ENCODE results near the gene MED31.

Gene MED31

DNA sequence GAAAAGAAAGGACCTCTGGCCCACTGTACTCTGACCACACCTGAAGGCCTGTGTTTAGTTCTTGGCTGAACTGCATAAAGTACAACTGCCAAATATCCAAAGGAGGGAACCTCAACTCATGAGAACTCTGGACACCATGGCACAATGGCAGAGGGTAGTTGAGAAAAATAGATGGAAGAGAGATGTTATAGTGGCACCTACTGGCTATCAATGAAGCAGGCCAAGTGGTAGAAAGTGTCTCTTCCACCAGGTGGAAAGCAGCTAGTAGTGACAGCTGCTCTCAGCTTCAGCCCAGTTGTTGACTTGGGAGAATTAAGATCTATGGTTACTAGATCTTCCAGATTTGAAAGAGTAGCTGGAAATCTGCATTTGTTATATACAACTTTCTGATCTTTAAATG is 3.2 kb downstream of the MED31 start:
- no peak overlapping the region for H3K4me3 Mint-ChIP-seq
- H3K27ac Mint-ChIP-seq = no peak overlapping the region
- H3K9me3 Mint-ChIP-seq = no peaks in the 10 kb centered on the region
- peaks cover 61% of the 10 kb centered on the region for H3K4me1 Mint-ChIP-seq
- no peaks in the 10 kb centered on the region for H3K27me3 Mint-ChIP-seq
- peaks cover 29% of the 10 kb centered on the region for H3K36me3 Mint-ChIP-seq
- ATAC-seq = no peak

DNA sequence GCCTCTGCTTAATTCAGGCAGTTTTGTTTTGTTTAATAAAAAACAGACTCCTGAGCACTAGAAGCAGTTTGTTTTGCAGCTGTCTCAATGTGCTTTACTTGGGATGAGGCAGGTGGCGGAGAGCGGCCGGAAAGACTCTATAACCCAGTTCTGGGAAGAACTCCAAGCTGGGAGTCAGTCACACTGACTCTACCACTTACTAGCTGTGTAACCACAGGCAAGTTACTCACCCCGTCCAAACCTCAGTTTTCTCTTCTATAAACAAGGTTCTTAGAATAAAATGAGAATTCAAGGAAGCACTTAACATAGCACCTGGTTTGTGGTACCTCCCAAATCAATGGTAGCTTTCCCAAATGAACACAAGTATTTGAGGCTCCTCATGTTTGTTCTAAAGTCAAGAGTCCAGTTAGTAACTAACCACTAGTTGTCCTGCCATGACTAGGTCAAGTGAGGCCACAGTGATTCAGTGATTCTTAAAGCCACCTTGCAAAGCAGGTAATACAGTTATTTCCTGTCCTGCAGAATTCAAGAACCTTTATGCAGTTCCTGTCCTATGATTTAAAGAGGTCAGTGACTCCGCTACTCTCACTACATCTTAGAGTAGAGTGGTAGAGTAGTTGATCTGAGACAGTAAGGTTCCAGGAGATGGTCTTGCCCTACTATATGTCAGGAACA is 7.8 kb downstream of the MED31 start:
- Mint-ChIP-seq H3K27ac (no peak overlapping the region), H3K4me1 (peaks cover 63% of the 10 kb centered on the region), H3K4me3 (no peak overlapping the region), H3K9me3 (no peaks in the 10 kb centered on the region), H3K36me3 (peaks cover 22% of the 10 kb centered on the region), H3K27me3 (no peaks in the 10 kb centered on the region)
- ATAC-seq = no peak

DNA sequence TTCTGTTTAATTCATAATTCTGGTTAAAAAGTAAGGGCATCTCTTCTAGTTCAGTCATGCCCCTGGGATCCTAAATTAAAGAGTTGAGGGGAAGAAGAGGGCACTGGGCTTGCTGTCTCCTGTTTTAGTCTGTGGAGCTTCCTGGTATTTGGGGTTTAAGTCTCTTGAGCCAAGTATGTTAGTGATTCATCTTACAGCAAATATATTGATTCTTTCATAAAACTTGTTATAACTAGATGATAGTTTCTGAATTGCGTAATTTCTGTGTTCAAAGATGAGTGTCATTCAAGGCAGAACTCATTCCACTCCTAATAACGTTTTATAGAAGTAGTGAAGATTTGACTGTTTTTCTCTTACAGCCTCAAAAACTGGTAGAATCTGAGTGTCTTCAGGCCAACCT is 8.8 kb downstream of the MED31 start:
- H3K27ac Mint-ChIP-seq = no peak overlapping the region

DNA sequence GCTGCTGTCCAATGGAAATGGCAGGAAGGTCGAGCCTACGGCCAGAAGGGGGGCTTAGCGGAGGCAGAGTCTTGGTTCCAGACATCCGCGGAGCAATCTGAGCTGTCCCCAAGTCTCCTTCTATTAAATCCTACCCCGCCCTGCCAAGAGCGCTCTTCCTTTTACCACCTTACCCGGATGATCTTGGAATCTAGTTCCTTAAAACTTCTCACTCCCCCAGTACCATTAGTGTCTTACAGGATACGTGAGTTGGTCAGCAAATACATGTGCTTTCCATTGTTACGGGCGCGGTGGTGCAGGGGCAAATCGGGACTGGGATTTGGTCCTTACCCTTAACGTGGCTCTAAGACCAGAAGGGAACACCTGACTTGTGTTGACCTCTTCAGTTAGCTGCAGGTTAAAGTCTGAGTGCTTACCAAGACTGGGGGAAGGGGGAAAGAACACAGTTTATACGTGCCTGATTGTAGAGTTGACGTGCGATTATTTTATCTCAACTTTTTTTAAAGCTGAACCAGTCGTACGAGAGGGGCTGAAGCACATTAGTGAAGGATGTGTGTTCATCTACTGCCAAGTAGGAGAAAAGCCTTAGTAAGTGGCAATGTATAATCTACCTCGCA is 10.1 kb downstream of the MED31 start:
- Mint-ChIP-seq H3K4me1 (peaks cover 61% of the 10 kb centered on the region), H3K27ac (peak overlapping the region; percentile 92), H3K4me3 (peak overlapping the region; percentile 96), H3K27me3 (no peaks in the 10 kb centered on the region), H3K9me3 (no peaks in the 10 kb centered on the region), H3K36me3 (peaks cover 16% of the 10 kb centered on the region)
- no peak for ATAC-seq

More for the DNA sequence above, 8.8 kb downstream of the MED31 start:
- peaks cover 22% of the 10 kb centered on the region for H3K36me3 Mint-ChIP-seq
- no peak overlapping the region for H3K4me3 Mint-ChIP-seq
- ATAC-seq = no peak
- H3K27me3 Mint-ChIP-seq = no peaks in the 10 kb centered on the region
- peaks cover 65% of the 10 kb centered on the region for H3K4me1 Mint-ChIP-seq
- H3K9me3 Mint-ChIP-seq = no peaks in the 10 kb centered on the region

DNA sequence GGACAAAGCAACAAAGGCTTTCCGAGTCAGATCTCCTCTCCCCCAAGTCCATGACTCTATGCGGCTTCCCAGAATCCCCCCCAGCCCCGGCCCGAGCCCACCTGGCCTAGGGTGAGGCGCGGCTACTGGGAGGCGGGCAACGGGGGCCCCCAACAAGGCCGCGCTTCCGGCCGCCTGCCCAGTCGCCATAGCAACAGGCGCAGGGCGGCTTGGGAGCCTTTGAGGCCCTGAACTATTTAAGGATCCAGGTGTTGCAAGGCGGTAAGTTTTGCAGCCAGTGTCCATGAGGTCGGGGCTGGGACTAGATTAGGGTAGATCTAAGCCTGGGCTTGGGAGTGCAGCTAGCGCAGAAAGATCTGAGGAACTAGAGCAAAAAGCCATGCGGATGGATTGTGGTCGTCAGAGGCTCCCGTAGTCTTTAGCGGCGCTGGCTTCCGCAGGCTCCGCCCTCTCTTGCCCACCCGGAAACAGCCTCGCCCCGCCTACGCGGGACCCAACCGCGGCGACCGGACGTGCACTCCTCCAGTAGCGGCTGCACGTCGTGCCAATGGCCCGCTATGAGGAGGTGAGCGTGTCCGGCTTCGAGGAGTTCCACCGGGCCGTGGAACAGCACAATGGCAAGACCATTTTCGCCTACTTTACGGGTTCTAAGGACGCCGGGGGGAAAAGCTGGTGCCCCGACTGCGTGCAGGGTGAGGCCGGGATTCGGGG is 10.7 kb downstream of the MED31 start, which contains the start of the genes KIAA0753 and TXNDC17:
TSS of gene KIAA0753 (minus strand) at position 176 of the 711 bp plus-strand sequence. CDS start 5,608 bp downstream, outside the sequence.
TSS of gene TXNDC17 (plus strand) at position 525 of the 711 bp plus-strand sequence. CDS start at position 548, 23 bp downstream.
- H3K36me3 Mint-ChIP-seq = peaks cover 16% of the 10 kb centered on the region
- peak within 1 kb of the TSS; percentile 96 for H3K4me3 Mint-ChIP-seq
- ATAC-seq = peak; percentile 97
- H3K4me1 Mint-ChIP-seq = peaks cover 61% of the 10 kb centered on the region
- H3K27me3 Mint-ChIP-seq = no peaks in the 10 kb centered on the region
- H3K9me3 Mint-ChIP-seq = no peaks in the 10 kb centered on the region
- peak within 1 kb of the TSS; percentile 92 for H3K27ac Mint-ChIP-seq

DNA sequence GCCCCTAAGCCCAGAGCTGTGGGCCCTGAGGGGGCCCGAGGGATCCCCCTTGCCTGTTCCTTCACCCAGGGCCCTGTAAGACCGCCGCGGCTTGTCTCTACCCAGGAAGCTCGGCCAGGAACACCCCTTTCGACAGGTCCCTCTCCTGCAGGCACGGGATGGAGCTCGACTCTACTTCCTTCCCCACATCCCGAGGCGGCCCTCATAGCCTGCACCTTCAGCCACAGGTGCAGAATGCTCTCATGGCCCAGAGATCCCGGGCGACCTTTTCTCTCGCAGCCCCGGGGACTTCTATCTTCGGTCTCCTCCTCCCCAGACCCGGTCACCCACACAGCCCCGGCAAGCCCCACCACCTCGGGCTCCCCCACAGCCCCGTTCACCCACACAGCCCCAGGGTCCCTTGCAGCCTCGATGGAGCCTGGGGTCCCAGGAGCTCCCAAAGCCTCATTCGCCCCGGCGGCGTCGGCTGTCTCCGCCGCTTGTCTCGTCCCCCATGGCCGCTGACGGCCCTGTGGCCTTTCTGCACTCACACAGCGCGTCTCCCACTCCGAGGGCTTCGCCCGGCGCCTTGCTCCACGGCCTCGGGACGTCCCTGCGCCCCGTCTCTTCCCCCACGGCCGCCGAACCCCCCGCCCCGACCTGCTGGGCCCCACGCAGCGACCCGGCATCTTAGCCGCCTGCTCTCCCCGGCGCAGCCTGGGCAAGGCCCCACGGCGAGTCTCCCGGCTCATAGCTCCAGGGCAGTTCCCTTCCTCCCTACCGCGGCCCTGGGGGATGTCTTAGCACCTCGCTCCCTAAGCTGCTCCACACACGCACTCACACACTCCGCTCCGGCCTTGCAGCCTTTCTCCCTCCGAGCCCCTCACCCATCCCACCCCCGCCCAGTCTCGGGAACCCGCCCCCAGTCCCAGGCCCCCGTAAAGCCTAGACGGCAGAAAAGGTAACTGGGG is 11.5 kb downstream of the MED31 start:
- ATAC-seq = peak; percentile 50
- H3K27ac Mint-ChIP-seq = peak overlapping the region; percentile 92
- H3K9me3 Mint-ChIP-seq = no peaks in the 10 kb centered on the region
- no peaks in the 10 kb centered on the region for H3K27me3 Mint-ChIP-seq
- H3K4me1 Mint-ChIP-seq = peaks cover 59% of the 10 kb centered on the region
- H3K4me3 Mint-ChIP-seq = peak overlapping the region; percentile 96
- peaks cover 11% of the 10 kb centered on the region for H3K36me3 Mint-ChIP-seq

DNA sequence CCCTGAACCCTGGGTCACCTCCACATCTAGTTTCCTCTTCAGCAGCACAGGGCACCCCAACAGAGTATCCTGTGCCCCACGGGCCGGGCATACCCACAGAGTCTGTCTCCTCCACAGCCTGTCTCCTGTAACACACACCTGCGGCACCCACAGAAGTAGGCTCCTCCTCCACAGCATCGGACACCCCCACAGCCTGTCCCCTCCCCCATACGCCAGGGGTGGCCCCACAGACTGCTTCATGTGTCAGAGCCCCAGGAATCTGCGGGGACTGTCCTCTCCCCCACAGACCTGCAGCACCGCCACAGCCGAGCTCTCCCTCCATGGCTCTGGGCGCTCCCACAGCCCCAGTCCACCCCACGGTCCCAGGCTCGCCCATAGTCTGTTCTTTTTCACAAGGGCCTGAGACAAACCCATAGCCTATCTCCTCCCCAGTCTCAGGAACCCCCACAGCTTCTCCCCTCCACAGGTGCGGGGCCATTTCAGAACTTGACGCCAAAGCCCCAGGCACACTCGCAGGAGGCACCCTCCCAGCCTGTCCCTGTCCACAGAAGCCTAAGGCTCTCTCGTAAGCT is 12.3 kb downstream of the MED31 start:
- ATAC-seq = no peak
- Mint-ChIP-seq H3K4me1 (peaks cover 52% of the 10 kb centered on the region), H3K36me3 (peaks cover 11% of the 10 kb centered on the region), H3K27ac (peak overlapping the region; percentile 92), H3K9me3 (no peaks in the 10 kb centered on the region), H3K4me3 (peak overlapping the region; percentile 96), H3K27me3 (no peaks in the 10 kb centered on the region)

DNA sequence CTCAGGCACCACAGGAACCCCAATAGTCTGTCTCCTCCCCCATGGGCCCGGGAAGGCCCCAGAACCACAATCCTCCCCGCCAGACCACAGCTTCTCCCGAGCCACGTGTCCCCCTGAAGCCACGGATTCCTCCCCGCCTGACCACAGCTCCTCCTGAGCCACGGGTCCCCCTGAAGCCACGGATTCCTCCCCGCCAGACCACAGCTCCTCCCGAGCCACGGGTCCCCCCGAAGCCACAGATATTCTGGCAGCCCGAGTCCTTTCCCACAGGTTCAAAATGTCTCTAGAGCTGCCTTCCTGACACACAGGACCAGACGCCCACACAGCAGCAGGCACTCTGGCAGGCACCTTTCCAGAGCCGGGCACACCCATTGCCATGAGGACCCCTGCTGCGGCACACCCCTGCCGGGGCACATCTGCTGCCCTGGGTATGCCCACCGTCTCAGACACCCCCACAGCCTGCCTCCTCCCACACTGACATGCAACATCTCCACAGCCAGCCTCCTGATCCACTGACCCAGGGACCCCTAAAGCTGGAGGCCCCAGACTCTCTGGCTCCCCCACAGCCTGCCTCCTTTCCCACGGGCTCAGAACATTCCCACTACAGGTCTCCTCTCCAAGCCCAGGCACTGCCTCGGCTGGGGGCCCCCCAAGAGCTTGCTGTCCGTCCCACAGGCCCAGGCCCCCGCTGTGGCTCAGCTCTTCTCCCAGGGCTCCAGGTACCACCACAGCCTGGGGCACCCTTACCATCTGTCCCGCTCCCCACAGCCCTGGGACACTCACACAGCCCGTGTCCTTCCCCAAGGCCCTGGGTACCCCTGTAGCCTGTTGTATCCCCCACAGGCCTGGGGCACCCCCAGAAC is 13.1 kb downstream of the MED31 start:
- Mint-ChIP-seq H3K36me3 (peaks cover 15% of the 10 kb centered on the region), H3K27ac (peak overlapping the region; percentile 92), H3K4me1 (peaks cover 49% of the 10 kb centered on the region), H3K4me3 (peak overlapping the region; percentile 96), H3K27me3 (no peaks in the 10 kb centered on the region), H3K9me3 (no peaks in the 10 kb centered on the region)
- ATAC-seq = no peak

DNA sequence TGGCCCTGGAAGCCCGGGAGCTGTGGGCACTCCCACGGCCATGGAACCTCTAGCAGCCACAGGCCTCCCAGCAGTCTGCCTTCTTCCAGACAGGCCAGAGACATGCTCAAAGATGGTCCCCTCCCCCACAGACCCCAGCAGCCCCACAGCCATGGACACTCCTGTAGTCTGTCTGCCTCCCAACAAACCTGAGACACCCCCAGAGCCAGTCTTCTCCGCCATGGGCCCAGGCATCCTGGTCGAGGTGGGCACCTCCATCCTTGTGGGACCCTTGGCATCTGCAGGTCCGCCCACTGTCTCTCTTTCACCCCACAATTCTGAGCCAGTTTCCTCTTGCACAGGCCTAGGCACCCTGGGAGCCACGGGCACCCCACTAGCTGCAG is 14.0 kb downstream of the MED31 start:
- ATAC-seq = no peak
- H3K36me3 Mint-ChIP-seq = peaks cover 22% of the 10 kb centered on the region
- no peaks in the 10 kb centered on the region for H3K27me3 Mint-ChIP-seq
- H3K9me3 Mint-ChIP-seq = no peaks in the 10 kb centered on the region
- H3K27ac Mint-ChIP-seq = peak overlapping the region; percentile 92
- peaks cover 46% of the 10 kb centered on the region for H3K4me1 Mint-ChIP-seq
- no peak overlapping the region for H3K4me3 Mint-ChIP-seq

DNA sequence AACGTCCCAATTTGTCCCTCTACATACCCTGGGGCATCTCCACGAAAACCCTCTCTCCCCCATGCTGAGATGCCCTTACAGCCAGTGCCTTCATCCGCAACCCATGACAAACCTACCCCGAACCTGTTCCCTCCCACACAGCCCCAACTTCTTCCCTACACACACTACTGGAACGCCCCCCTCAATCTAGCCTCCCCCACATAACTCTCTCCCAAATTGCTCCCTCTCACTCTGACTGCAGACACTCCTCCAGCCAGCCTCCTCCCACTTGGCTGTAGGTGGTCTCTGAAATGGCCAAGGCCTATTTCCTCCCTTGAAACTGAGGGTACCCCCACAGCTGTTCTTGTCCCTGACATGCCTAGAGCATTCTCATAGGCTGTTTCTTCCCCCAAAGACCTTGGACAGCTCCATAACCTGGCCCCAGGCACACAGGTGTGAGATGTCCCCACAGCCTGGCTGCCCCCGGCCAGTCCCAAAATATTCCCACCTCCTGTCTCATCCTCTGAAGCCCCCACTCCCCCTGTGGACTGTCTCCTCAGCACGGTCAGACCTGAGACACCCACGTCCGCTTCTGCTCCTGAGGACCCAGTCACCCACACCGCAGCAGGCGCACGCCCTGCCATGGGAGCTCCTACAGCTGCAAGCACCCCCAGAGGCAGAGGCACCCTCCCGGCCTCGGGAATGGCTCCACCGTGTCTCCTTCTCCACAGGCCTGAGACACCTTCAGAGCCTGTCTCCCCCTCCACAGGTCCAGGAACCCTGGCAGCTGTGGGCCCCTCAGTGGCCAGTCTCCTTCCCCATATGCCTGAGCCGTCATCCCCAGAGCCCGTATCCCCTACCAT is 14.6 kb downstream of the MED31 start:
- H3K4me1 Mint-ChIP-seq = peaks cover 43% of the 10 kb centered on the region
- no peaks in the 10 kb centered on the region for H3K27me3 Mint-ChIP-seq
- no peak overlapping the region for H3K27ac Mint-ChIP-seq
- ATAC-seq = no peak
- no peaks in the 10 kb centered on the region for H3K9me3 Mint-ChIP-seq
- H3K4me3 Mint-ChIP-seq = no peak overlapping the region
- H3K36me3 Mint-ChIP-seq = peaks cover 28% of the 10 kb centered on the region

DNA sequence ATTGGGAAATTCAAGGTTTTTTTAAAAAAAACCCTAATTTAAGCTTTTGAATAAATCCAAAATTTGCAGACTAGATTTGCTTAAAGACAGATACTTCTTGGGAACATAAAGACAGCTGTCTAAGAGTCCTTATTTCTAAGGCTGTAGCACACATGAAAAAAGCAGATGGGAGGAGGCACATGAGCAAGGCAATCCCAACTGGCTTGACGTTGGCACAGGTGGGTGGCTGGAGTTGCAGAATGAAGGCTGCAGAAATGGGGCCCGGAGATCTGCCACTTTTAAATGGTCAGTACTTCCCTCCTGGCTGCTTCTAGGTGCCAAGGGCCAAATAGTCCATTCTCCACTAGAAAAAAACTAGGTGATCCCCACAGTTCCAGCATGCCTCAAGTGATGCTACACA is 15.3 kb downstream of the MED31 start:
- Mint-ChIP-seq H3K9me3 (no peaks in the 10 kb centered on the region), H3K36me3 (peaks cover 33% of the 10 kb centered on the region), H3K27ac (no peak overlapping the region), H3K4me3 (no peak overlapping the region), H3K27me3 (no peaks in the 10 kb centered on the region), H3K4me1 (peaks cover 39% of the 10 kb centered on the region)
- ATAC-seq = no peak

DNA sequence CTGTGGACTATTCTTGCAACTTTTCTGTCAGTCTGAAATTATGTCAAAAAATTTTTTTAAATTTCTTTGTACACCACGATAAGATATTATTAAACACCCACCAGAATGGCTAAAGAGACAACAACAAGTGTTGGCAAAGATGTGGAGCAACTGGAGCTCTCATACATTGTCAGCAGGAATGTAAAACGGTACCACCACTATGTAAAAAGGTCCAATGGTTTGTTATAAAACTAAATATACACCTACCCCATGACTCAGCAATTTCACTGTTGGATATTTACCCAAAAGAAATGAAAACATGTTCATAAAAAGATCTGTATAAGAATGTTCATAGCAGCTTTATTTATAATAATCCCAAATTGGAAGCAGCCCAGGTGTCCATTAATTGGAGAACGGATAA is 18.1 kb downstream of the MED31 start:
- peaks cover 56% of the 10 kb centered on the region for H3K36me3 Mint-ChIP-seq
- no peaks in the 10 kb centered on the region for H3K9me3 Mint-ChIP-seq
- H3K27ac Mint-ChIP-seq = no peak overlapping the region
- H3K4me1 Mint-ChIP-seq = peaks cover 23% of the 10 kb centered on the region
- H3K27me3 Mint-ChIP-seq = no peaks in the 10 kb centered on the region
- ATAC-seq = no peak
- H3K4me3 Mint-ChIP-seq = no peak overlapping the region

DNA sequence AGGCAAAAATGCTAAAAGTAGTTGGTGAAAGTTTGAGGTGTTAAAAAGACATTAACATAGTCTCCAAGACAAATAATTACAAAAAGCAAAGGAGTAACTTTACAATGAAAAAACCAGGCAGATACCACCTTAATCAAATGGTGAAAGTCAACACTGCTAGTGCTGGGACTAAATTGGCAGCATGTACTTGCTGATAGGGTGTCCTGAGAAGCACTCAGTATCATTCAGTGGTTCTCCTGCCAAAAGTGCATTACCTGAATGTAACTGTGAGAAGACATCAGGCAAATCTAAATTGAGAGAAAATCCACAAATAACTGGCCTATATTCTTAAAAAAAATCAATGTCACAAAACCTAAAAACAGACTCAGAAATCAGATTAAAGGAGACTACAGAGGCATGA is 18.9 kb downstream of the MED31 start:
- H3K27me3 Mint-ChIP-seq = no peaks in the 10 kb centered on the region
- H3K4me1 Mint-ChIP-seq = peaks cover 16% of the 10 kb centered on the region
- no peak overlapping the region for H3K4me3 Mint-ChIP-seq
- no peak overlapping the region for H3K27ac Mint-ChIP-seq
- H3K9me3 Mint-ChIP-seq = no peaks in the 10 kb centered on the region
- H3K36me3 Mint-ChIP-seq = peaks cover 63% of the 10 kb centered on the region
- no peak for ATAC-seq
